HG02973 (cell line): ENCODE measurements around the gene OPCML.

Experiments used
- ATAC-seq: cut with Tn5 transposase; IDR thresholded peaks from one replicate; pipeline ENCODE4 v1.9.1; 2021; ENCODE audit warnings: moderate library complexity; ENCODE audit not compliant: unreplicated experiment

Gene OPCML

DNA sequence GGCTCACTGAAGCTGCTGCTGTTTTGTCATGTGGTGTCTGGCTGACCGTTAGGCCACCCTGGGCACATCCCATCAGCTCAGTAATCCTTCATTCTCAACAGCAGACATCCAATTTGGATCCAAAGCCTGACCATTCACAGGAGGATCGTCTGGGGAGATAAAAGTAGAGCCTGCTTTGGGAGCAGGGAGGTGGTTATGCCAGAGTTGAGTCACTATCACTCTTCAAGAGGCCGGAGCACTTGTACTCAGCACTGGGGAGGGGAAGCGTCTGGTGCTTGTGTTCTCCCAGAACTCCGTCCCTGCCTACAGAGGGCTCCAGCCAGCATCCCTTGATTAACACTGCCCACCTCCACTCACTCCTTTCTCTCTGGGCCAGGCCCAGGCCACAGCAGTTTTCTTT, 382.6 kb downstream of the OPCML start:
- no peak for ATAC-seq

DNA sequence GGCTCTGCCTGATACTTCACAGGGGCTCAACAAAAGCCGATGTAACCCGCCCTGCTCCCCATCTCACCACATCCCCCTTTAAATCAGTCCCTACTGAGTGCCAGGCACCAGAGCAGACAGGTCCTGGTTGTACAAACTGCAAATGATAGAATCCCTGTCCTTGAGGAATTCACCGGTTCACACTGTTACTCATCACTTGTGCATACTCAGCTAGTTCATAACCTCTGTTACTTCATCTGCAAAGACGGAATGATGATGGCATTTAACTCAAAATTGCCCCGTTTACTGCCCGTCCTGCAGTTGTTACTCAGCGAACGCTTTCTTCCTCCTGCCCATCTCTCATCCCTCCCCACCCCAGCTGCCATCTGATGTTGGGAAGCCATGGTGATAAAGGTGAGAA, 384.7 kb downstream of the OPCML start:
- no peak for ATAC-seq

DNA sequence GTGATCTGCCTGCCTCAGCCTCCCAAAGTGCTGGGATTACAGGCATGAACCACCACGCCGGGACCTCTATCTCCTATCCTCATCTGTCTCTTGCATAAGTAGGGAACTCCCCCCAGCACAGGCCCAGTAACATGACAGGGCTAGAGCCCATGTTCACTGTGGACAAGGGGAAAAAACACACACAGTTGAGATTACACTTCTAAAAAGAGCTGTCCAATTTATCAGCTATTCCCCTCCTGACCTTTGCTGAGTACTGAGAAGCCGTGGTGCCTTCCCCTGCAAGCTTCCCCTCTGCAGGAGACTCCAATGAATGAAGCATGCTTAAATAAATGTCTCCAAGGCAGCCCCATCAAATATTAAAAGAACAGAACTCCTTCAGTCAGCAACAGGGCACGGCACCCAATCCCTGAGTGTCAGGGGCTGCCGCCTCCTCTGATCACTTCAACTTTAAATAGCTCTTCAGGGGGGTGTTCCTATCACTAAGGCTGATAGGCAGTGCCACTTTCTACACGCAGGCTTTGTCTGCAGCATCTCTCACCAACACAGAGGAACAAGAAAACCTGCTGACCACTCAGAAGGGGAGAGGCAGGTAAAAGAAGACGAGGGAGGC, 385.5 kb downstream of the OPCML start:
- no peak for ATAC-seq

DNA sequence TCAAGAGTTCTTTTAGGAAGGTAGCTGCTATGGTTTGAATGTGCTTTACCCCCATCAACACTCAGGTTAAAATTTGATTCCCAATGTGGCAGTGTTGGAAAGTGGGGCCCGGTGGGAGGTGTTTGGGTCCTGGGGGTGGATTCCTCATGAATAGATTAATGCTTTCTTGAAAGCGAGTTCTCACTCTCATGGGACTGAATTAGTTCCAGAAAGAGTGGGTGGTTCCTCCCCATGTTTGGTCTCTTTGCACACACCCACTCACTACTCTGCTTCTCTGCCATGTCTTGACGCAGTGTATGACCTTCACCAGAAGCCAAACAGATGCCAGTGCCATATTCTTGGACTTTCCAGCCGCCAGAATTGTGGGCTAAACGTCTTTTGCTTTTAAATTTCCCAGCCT, 394.4 kb downstream of the OPCML start:
- no peak for ATAC-seq

DNA sequence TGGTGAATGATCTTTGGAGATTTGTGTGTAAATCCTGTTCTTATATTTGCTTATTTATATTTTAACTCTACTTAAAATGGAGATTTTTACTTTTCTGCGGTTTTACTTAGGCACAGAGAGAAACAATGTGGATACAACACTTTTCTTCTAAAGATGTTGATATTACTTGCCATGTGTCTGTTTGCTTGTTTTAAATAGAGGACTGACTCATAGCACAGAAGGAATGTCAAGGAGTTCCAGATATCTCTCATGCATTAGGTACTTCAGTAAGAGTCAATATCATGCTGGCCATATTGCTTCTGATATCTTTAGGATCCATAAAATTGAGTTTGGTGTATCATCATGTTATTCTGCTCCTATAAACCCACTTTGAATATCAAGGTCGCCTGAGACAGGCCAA, 395.0 kb downstream of the OPCML start:
- ATAC-seq: no peak

DNA sequence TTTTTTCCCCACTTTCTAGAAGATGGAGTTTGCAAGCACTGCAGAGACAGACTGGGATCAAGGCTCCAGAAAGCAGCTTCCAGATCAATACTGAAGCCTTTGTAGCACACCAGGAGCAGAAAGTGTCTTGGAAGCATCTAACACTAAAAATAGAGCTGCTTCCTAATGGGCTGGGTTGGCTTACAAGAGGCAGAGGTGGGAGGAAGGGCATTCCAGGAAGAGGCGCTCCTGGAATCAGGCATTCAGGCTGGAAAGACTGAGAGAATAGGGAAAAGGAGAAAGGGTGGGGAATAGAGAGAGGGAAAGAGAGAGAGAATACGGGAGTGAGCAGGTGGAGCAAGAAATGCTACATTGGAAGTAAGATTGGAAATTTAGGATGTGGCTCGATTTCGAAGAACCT, 395.9 kb downstream of the OPCML start:
- ATAC-seq: no peak

DNA sequence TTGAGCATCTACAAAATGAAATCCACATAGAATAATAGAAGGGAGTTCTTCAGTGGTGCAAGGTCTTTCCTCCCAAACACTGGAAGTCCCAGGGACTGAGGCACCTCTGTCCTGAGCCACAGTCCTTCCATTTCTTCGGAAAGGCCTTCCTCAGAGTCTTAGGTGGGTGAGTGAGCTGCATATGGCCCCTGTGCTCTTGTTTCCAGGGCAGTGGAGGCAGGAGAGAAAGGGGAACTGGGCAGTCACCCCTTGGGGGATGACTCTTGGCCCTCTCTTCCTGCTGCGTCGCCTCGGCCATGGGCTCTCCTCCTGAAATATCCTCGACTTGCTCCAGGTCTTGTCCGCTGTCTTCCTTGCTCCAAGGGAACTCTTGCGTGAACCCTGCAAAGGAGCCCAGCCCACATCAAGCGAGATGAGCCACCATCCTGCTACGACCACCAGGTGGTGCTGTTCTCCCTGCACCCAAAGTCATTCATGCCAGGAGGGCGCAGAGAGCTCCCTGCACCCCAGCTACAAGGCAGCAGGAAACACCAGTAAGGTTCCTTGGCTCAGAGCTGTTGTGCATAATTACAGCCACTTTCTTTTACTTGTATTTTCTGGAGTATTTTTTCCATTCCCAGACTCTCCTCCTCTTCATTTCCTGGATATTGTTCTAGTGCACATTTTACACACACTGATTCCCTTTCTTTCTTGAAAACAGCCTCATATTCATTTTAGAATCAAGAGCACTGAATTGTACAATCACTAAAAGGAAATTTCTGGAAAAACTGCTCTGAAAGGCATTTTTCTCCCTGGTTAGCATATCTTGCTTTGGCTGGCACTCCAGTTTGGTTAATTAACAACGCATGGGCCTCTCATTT, 397.8 kb downstream of the OPCML start:
- ATAC-seq: peak; percentile 89

DNA sequence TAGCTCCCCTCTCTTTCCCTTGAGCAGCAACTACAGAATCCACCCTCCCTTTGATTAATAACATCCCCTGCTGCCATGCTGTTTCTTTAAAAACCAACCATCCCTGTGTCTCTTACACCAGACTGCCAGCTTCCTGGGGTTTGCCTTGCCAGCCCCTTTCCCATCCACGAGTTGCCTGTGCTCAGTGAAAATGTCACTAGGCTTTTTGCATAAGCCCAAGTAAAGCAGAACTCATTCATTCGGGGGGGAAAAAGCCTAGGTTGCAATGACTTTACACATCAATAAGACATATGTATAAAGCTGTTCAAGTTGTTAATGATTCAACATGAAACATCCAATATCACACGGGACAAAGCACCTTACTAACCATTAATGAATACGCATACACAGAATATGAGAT, 398.7 kb downstream of the OPCML start:
- no peak for ATAC-seq

DNA sequence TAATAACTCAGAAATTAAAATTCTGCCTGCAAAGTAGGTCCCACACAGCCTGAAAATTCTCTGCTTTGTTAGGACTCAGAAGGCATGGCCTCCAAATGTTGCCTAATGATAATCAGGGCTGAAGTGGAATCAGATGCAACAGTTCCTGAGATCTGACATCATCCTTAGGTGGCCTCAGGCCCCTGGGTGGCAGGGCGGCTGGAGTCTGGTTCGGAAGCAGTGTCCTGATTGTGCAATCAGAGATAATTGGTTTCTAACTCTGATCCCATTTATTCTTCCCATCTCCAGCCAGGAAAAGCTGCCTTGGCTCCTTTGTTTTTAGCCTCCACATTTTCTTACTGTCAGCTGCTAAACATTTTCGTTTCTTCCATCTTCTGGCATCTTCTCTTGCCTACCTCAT, 399.3 kb downstream of the OPCML start:
- no peak for ATAC-seq

DNA sequence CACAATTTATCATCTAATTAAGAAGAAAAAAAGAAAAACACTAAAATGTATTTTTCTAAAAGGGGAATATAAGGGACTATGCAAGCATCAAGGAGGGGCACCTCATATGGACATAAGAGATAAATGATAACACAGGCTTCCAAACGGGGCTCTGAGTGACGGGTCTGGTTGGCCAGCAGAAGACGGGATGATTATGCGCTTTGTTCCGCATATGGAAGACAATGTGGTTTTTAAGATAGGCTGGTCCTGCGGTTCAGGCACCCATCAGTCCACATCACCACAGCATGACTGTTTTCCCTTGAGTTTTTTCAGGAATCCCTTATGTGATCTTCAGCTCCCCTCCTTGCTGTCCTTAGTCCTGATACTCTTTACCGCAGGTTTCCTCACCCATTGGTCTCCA, 404.6 kb downstream of the OPCML start:
- no peak for ATAC-seq

DNA sequence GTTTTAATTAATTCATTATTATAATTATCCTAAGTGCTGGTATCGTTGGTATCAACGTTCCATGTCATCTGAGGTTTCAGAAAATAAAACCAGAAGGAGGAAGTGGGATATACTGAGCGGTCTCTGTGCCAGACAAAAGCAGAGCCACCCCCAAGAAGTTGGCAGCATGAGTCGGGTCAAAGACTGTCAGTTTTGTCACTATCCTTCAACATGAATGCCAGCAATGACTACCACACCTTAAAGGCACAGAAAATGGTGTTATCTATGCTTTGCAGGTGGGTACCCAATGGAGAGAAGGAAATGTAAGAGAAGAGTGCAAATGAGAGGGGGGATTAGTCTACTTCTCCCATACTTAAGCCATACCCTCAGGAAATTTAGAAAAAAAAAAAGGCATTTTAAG, 408.5 kb downstream of the OPCML start:
- no peak for ATAC-seq

DNA sequence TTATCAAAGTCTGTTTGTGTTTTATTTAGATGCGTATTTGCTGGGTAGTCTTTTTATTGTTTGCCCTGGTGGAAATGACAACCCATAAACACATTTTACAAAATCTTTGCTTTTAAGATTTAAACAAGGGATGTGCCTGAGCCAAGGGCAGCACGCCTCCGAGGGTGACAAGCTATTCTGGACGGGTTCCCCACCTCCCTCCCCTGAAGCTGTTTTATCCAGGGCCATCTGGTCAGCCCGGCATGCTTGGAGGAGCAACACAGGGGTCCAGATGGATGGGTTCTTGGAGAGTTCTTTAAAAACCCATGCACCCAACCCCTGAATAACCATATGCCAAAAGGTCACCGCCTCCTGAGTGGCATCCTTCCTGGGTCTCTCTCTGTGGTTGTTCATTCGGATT, 408.9 kb downstream of the OPCML start:
- ATAC-seq: no peak

DNA sequence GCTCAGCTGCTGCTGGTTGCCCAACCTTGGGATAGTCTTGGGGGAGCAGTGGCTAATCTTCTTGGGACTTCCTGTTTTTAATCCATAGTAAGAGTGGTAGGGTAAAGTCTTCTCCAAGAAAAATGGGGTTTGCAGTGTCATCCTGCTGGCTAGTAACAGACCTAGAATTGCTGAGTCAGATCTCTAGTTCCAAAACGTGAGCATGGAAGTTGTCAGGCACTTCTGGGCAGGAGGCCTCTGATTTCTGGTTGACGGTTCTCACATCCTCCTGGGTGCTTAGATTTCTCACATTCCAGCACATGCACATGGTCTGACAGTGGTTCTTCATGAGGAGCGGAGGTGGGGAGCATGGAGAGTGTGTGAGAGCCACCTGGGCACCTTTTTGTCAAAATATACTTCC, 410.0 kb downstream of the OPCML start:
- no peak for ATAC-seq

DNA sequence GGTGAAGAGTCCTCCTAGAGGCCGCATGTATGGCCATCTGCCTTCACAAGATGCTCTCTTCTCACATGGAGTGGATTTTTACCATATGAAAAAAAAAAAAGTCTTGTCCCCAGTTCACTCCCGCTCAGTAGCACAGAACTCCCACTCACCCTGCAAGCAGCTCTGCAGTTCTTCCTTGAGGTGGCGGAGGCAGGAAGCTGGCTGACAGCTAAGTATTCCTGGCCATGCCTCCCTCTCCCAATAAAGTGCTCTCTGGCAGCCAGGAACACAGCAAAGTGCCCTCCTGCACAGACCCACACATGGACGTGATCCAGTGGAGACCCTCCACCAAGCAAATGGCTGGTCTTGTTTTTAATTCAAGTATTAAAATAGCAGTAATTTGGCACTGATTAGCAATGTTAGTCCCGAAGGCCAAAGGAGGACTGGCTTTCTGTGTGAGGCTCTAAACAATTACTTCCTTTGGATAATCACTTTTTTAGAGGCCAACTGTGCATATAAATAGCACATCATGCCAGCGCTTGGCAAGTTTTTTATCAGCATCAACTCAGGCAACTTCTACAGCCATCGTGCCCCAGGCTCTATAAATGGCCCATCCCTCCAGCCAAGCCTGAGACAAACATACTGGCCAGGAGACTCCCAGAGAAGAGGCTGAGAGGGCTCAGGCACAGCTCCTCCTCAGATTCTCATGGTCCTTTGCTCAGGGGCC, 413.6 kb downstream of the OPCML start:
- no peak for ATAC-seq

DNA sequence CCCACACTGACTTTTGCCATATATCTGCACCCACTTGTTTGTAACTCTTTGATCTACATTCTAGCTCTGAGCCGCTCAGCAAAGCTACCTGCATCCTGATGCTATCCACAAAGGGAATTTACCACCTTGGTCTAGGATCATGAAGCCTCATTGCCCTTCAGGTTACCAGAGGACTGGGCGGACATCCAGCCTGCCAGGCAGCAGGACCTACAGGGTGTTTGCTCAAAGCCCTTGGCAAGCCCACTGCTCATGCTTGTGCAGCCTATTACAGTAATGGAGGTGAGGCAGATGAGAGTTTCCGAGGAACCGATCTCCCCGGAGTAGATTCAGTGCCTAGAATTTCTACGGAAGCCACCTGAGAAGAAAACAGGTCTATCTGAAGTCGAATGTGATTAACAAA, 417.2 kb downstream of the OPCML start:
- ATAC-seq: no peak

DNA sequence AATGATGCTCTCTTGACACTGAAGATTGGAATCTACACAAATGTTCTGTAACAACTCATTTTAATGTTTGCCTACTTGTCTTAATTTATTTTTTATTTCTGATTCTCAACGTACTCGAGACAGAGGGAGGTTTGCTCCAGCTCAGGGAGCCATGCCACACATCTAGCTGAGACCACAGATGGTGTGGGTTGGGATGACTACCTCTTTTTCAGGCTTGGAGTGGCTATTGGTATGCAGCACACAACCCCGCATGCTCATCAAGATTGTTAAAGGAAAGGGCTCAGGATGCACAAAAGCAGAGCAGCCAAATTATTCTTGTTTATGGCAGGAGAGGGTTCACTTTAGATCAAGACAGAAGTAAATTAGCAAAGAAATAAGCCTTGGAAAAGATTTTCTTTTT, 424.5 kb downstream of the OPCML start:
- no peak for ATAC-seq

DNA sequence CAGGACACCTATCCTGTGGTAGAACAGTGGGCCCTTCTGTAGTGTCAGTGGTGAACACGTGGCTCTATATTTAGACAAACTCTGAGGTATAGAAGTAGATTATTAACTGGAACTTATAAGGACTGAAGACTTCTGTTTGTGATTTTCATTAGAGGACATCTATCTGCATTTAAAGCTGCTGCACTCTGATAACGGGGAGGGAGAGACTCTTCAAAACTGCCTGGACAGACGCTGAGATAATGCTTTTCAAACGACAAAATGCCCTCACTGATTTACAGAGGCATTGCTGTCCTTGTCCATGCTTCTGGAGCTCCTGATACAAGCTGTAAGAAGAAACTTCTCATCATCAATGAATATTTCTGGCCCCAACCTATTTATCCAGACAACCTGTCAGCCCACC, 425.2 kb downstream of the OPCML start:
- no peak for ATAC-seq

DNA sequence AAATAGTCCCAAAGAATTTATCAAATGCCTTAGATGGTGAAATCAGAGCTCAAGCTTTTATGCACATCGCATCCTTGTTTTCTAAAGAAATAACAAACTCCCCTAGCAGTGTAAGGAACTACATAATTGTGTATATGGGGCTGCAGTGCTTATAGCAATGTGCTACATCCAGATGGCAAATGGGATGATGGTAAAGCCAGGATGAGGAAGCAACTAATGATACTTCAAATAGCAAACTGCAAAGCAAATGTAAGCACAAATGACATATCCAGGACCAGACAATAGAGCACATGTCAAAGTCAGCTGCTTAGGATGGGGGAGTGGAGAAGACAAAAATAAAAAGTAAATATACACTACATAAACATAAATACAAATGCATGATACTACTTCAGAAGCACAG, 425.9 kb downstream of the OPCML start:
- ATAC-seq: no peak

DNA sequence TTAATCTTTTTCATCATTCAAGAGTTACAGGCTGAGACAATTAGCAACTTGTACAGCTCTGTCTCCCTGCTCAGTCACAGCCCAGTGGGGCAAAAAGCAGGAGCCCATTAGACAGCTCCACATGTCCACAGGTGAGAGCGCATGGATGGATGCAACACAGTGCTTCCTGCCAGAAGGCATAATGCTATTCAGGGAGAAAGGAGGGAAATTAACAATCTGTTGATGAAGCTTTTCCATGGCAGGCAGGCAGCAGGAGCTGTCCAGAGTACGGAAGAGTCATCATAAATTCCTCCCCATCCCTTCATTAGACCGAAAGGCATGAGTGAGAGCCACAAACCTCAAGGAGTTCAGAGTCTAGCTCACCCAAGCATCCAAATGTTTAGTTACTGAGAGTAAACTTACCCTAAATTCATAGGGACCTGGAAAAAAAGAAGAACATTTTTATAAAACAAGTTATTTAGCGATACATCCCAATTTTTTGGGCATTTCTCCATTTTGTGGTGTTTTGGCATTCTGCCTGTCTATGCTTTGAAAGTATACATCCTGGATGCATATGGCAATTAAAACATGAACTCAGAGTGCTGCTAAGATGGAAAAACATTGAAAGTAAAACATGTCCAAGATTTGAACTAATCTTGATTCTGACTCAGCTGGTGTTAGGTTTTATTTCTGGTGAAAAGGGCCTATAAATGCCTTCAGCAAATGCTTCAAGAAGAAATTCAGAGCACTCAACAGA, 428.1 kb downstream of the OPCML start:
- ATAC-seq: no peak

DNA sequence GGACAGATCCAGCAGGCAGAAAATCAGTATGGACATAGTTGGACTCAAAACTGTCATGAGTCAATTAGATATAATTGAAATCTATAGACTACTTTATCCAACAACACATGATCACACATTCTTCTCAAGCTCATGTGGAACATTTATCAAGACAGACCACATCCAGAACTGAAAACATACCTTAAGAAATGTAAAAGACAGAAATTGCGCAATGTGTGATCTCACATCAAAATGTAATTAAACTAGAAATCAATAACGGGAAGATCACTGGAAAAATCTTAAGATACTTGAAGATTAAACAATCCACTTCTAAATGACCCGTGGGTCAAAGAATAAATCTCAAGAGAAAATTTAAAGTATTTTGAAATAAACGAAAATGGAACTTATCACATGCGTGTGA, 435.3 kb downstream of the OPCML start:
- no peak for ATAC-seq

DNA sequence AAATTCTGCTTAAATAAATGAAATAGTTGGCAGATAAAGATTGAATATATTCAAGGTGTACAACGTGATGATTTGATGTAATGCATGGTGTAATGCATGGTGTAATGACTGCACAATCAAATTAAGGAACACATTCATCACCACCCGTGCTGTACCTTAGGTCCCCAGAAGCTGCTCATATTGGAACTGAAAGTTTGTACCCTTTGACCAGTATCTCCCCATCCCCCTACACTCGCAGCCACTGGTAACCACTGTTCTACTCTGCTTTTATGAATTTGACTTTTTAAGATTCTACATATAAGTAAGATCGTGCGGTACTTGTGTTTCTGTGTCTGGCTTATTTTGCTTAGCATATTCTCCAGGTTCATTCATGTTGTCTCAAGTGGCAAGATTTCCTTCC, 445.8 kb downstream of the OPCML start:
- ATAC-seq: no peak
